ENCODE data around the gene FOXJ3.

DNA sequence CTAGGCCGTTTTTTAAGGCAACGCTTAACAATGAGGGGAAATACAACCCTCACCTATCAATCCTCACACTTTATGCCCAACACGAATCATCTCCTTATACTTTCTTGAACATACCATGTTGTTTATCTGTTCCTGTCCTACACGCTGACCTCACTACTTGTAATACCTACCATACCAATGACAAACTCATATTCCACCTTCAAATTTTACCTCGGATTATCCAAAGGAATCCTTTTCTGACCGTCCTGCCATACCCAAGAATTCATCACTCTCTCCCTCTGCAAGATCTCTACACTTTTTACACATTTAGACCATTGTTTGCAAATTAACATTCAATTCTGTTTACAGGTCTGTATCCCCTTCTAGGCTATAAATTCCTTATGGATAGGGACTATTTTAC lies 106.1 kb downstream of the FOXJ3 start:
- TF ChIP-seq EZH2 (IDR thresholded peaks at IDR 0.05; ENCODE audit: low read depth, low read length, severe bottlenecking) (no peak), CTBP2 (IDR thresholded peaks at IDR 0.05; ENCODE audit: borderline replicate concordance, insufficient read depth, insufficient read length, low read length) (no peak), SP1 (IDR thresholded peaks at IDR 0.05; ENCODE audit: low read depth, low read length) (no peak), CTCF (IDR thresholded peaks at IDR 0.05; ENCODE audit: control extremely low read depth in 1 of 3, insufficient read depth in 1 of 3, low read depth in 1 of 3, low read length in 3 of 3) (no peak), TAF1 (IDR thresholded peaks at IDR 0.05; ENCODE audit: low read depth, low read length) (no peak), POLR2AphosphoS5 (IDR thresholded peaks at IDR 0.05; ENCODE audit: low read depth, low read length) (no peak), ZNF274 (IDR thresholded peaks at IDR 0.05; ENCODE audit: borderline replicate concordance, extremely low read depth, low read length) (no peak), SIX5 (IDR thresholded peaks at IDR 0.05; ENCODE audit: low read depth, low read length) (no peak), TBP (IDR thresholded peaks at IDR 0.05; ENCODE audit: low read depth, low read length) (no peak)

All from H1 (cell line).